ENCODE data around the gene NNAT. TPM values are rescaled to one million over a fixed set of nuclear protein-coding genes. Genes with fewer than 3 reads are reported as not detected.

Gene NNAT
- total RNA-seq, 1 experiment from 2014 or later, result not detected

- Mint-ChIP-seq H3K4me3 (ENCODE audit: unreplicated experiment) (no peak overlapping the region), H3K27me3 (ENCODE audit: insufficient read depth, unreplicated experiment) (no peaks in the 10 kb centered on the region), H3K4me1 (ENCODE audit: insufficient read depth, unreplicated experiment) (peaks cover 10% of the 10 kb centered on the region), H3K9me3 (ENCODE audit: unreplicated experiment) (no peaks in the 10 kb centered on the region), H3K36me3 (ENCODE audit: insufficient read depth, unreplicated experiment) (peaks cover 74% of the 10 kb centered on the region), H3K27ac (ENCODE audit: low read depth, unreplicated experiment) (no peak overlapping the region)
- DNase-seq (ENCODE audit: unreplicated experiment), result no peak
- ChIA-PET POLR2A (interaction anchor here (1.3 to 5.1 kb wide), 2 partner anchors 9 to 14 kb away, joined by 3 to 34 read pairs; partner anchors contain the start of gene BLCAP), CTCF (interaction anchor here (2.1 kb wide), 1 partner anchor 10 kb away, joined by 6 read pairs; no protein-coding TSS in a partner anchor)
- BruUV-seq (replicated peaks), result no TSS peak
- TF ChIP-seq, protein P1, sequence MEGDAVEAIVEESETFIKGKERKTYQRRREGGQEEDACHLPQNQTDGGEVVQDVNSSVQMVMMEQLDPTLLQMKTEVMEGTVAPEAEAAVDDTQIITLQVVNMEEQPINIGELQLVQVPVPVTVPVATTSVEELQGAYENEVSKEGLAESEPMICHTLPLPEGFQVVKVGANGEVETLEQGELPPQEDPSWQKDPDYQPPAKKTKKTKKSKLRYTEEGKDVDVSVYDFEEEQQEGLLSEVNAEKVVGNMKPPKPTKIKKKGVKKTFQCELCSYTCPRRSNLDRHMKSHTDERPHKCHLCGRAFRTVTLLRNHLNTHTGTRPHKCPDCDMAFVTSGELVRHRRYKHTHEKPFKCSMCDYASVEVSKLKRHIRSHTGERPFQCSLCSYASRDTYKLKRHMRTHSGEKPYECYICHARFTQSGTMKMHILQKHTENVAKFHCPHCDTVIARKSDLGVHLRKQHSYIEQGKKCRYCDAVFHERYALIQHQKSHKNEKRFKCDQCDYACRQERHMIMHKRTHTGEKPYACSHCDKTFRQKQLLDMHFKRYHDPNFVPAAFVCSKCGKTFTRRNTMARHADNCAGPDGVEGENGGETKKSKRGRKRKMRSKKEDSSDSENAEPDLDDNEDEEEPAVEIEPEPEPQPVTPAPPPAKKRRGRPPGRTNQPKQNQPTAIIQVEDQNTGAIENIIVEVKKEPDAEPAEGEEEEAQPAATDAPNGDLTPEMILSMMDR (IDR thresholded peaks at IDR 0.05; ENCODE audit: unreplicated experiment), result no peak
- intact Hi-C loops (cut with micrococcal nuclease), result no loop called here
Observed at GRCh38 chr20:37511610-37512275, 9.3 kb upstream of the NNAT start.

GRCh38 chr20:37513779-37514359 lies 7.2 kb upstream of the NNAT start:
- TF ChIP-seq, protein P1 (IDR thresholded peaks at IDR 0.05; ENCODE audit: unreplicated experiment), result no peak
- Mint-ChIP-seq H3K9me3 (ENCODE audit: unreplicated experiment) (no peaks in the 10 kb centered on the region), H3K27ac (ENCODE audit: low read depth, unreplicated experiment) (no peak overlapping the region), H3K4me3 (ENCODE audit: unreplicated experiment) (no peak overlapping the region), H3K36me3 (ENCODE audit: insufficient read depth, unreplicated experiment) (peaks cover 93% of the 10 kb centered on the region), H3K27me3 (ENCODE audit: insufficient read depth, unreplicated experiment) (no peaks in the 10 kb centered on the region), H3K4me1 (ENCODE audit: insufficient read depth, unreplicated experiment) (peaks cover 17% of the 10 kb centered on the region)
- CTCF ChIA-PET, result interaction anchor here (0.7 to 2.1 kb wide), 4 partner anchors 12 to 238 kb away, joined by 3 to 6 read pairs (median 4); no protein-coding TSS in a partner anchor
- POLR2A ChIA-PET, result interaction anchor here (0.6 to 5.1 kb wide), 8 partner anchors 8 to 480 kb away, joined by 3 to 34 read pairs (median 4); partner anchors contain the start of gene BLCAP
- BruUV-seq (replicated peaks), result no TSS peak
- intact Hi-C loops (cut with micrococcal nuclease), result no loop called here
- no peak for DNase-seq (ENCODE audit: unreplicated experiment)

GRCh38 chr20:37515876-37516275 lies 5.2 kb upstream of the NNAT start:
- DNase-seq (ENCODE audit: unreplicated experiment), result no peak
- peaks cover 92% of the 10 kb centered on the region for H3K36me3 Mint-ChIP-seq (ENCODE audit: insufficient read depth, unreplicated experiment)
- H3K27me3 Mint-ChIP-seq (ENCODE audit: insufficient read depth, unreplicated experiment), result no peaks in the 10 kb centered on the region
- no peak overlapping the region for H3K4me3 Mint-ChIP-seq (ENCODE audit: unreplicated experiment)
- CTCF ChIA-PET, result interaction anchor here (0.6 kb wide), 2 partner anchors 13 to 41 kb away, joined by 5 read pairs; no protein-coding TSS in a partner anchor
- no peak overlapping the region for H3K27ac Mint-ChIP-seq (ENCODE audit: low read depth, unreplicated experiment)
- POLR2A ChIA-PET, result interaction anchor here (0.9 to 2.9 kb wide), 6 partner anchors 8 to 25 kb away, joined by 3 to 14 read pairs (median 6); partner anchors contain the start of gene BLCAP
- BruUV-seq (replicated peaks), result no TSS peak
- H3K4me1 Mint-ChIP-seq (ENCODE audit: insufficient read depth, unreplicated experiment), result peaks cover 27% of the 10 kb centered on the region
- TF ChIP-seq, protein P1 (IDR thresholded peaks at IDR 0.05; ENCODE audit: unreplicated experiment), result no peak
- intact Hi-C loops (cut with micrococcal nuclease), result no loop called here
- no peaks in the 10 kb centered on the region for H3K9me3 Mint-ChIP-seq (ENCODE audit: unreplicated experiment)

Measured in MCF 10A (cell line).